Hepatocyte (in vitro differentiated cells): Measurements from ENCODE around the gene SOX18.

ENCODE experiments used
- CTCF ChIP-seq: fragments of 200-600 bp; sonication (generic); IDR thresholded peaks from 2 replicates; pipeline ENCODE4 v1.5.1; 2016; ENCODE audit warnings: antibody characterized with exemption, mild to moderate bottlenecking; ENCODE audit not compliant: poor library complexity
- EZH2 ChIP-seq: fragments of 200-600 bp; sonication (generic); IDR thresholded peaks from 2 replicates; pipeline ENCODE4 v1.6.1; 2016; ENCODE audit warnings: antibody characterized with exemption, mild to moderate bottlenecking, borderline replicate concordance

GRCh38 chr20:64078934-64079272 is 29.5 kb upstream of the SOX18 start:
- TF ChIP-seq CTCF (no peak), EZH2 (no peak)
